Activated CD8-positive, alpha-beta T cell treated with anti-CD3 and anti-CD28 coated beads for 36 hours (primary cell): ENCODE results near the gene ADAM22. TPM values are rescaled to one million over a fixed set of nuclear protein-coding genes. Genes with fewer than 3 reads are reported as not detected.

ENCODE experiments used
- ATAC-seq: fragments of 200-7000 bp; cut with Tn5 transposase; one replicate; pipeline ENCODE4 v1.10.0; 2021; ENCODE audit warnings: mild to moderate bottlenecking, moderate library complexity
- CTCF ChIA-PET: fragments of 350-600 bp; sonication (Branson Sonifier 250); formaldehyde crosslinking; loops from one replicate; lab custom pipeline; 2021; ENCODE audit warnings: antibody characterized with exemption; lab: Charles Lee
- POLR2A ChIA-PET: fragments of 350-600 bp; sonication (Branson Sonifier 250); formaldehyde crosslinking; loops from one replicate; lab custom pipeline; 2021; ENCODE audit warnings: antibody characterized with exemption; lab: Charles Lee
- DNase-seq: peaks from one replicate; pipeline ENCODE4 v3.0.0-alpha.2; 2020
- H3K27ac Mint-ChIP-seq: one replicate; pipeline ENCODE4 v1.8.0; 2021; ENCODE audit warnings: mild to moderate bottlenecking, mixed read lengths
- H3K27me3 Mint-ChIP-seq: one replicate; pipeline ENCODE4 v1.8.0; 2021; ENCODE audit warnings: mixed read lengths
- H3K36me3 Mint-ChIP-seq: one replicate; pipeline ENCODE4 v1.8.0; 2021; ENCODE audit warnings: low read depth, mixed read lengths
- H3K4me1 Mint-ChIP-seq: one replicate; pipeline ENCODE4 v1.8.0; 2021; ENCODE audit warnings: low read depth, mixed read lengths
- H3K4me3 Mint-ChIP-seq: one replicate; pipeline ENCODE4 v1.8.0; 2021; ENCODE audit warnings: mild to moderate bottlenecking, moderate library complexity, mixed read lengths
- H3K9me3 Mint-ChIP-seq: one replicate; pipeline ENCODE4 v1.8.0; 2021; ENCODE audit warnings: mixed read lengths
- CTCF ChIP-seq: fragments of 200-600 bp; IDR thresholded peaks from one replicate; pipeline ENCODE4 v1.8.0; 2022; ENCODE audit warnings: antibody characterized with exemption, mild to moderate bottlenecking
- intact Hi-C: fragments of 100-400 bp; cut with micrococcal nuclease; formaldehyde crosslinking; loops from one replicate; pipeline ENCODE4 v1.10.0; 2022
- total RNA-seq, 2 experiments: library from RNA; stranded (reverse); gene quantifications; one replicate each; pipeline ENCODE4 v1.2.3, GENCODE V29; 2021

Gene ADAM22
- total RNA-seq, 2 experiments from 2014 or later, result 2.3 to 3.0 TPM

GRCh38 chr7:87926581-87927461, 7.2 kb upstream of the ADAM22 start:
- Mint-ChIP-seq H3K27ac (no peak overlapping the region), H3K27me3 (peaks cover 1% of the 10 kb centered on the region), H3K9me3 (no peaks in the 10 kb centered on the region), H3K4me1 (peaks cover 7% of the 10 kb centered on the region), H3K36me3 (no peaks in the 10 kb centered on the region), H3K4me3 (no peak overlapping the region)
- intact Hi-C loops, result no loop called here
- CTCF ChIA-PET, result interaction anchor here (0.7 to 1.3 kb wide), 2 partner anchors 40 to 582 kb away, joined by 3 to 4 read pairs; no protein-coding TSS in a partner anchor
- no peak for TF ChIP-seq CTCF
- peak; percentile 51 for DNase-seq
- ATAC-seq, result peak; percentile 90
- POLR2A ChIA-PET, result no interaction called here

GRCh38 chr7:87933605-87933952, 472 bp upstream of the ADAM22 start:
- Mint-ChIP-seq H3K9me3 (no peaks in the 10 kb centered on the region), H3K4me3 (peak overlapping the region; percentile 76), H3K27ac (peak overlapping the region; percentile 5), H3K36me3 (peaks cover 2% of the 10 kb centered on the region), H3K4me1 (peaks cover 9% of the 10 kb centered on the region), H3K27me3 (peaks cover 4% of the 10 kb centered on the region)
- CTCF ChIA-PET, result interaction anchor here (0.6 to 1.2 kb wide), 3 partner anchors 11 to 136 kb away, joined by 3 to 4 read pairs (median 3); no protein-coding TSS in a partner anchor
- POLR2A ChIA-PET, result interaction anchor here (0.6 to 1.2 kb wide), 3 partner anchors 9 to 334 kb away, joined by 3 to 6 read pairs (median 3); no protein-coding TSS in a partner anchor
- DNase-seq, result no peak
- TF ChIP-seq CTCF, result no peak
- intact Hi-C loops, result loop anchor here (10.0 kb wide), 1 partner anchor 171 kb away; no protein-coding TSS in a partner anchor
- ATAC-seq, result peak; percentile 1

- peak; percentile 19 for DNase-seq
- TF ChIP-seq CTCF, result no peak
- POLR2A ChIA-PET, result interaction anchor here (0.6 to 1.2 kb wide), 5 partner anchors 8 to 335 kb away, joined by 3 to 6 read pairs (median 4); no protein-coding TSS in a partner anchor
- H3K9me3 Mint-ChIP-seq, result no peaks in the 10 kb centered on the region
- H3K27ac Mint-ChIP-seq, result peak overlapping the region; percentile 50
- ATAC-seq, result peak; percentile 0
- peaks cover 4% of the 10 kb centered on the region for H3K27me3 Mint-ChIP-seq
- H3K36me3 Mint-ChIP-seq, result peaks cover 2% of the 10 kb centered on the region
- CTCF ChIA-PET, result interaction anchor here (0.7 to 1.6 kb wide), 4 partner anchors 15 to 235 kb away, joined by 3 to 5 read pairs (median 3); no protein-coding TSS in a partner anchor
- peak overlapping the region; percentile 76 for H3K4me3 Mint-ChIP-seq
- intact Hi-C loops, result loop anchor here (10.0 kb wide), 1 partner anchor 170 kb away; no protein-coding TSS in a partner anchor
- H3K4me1 Mint-ChIP-seq, result peaks cover 9% of the 10 kb centered on the region
Measured at GRCh38 chr7:87934699-87935383, 790 bp downstream of the ADAM22 start.

- Mint-ChIP-seq H3K36me3 (peaks cover 2% of the 10 kb centered on the region), H3K4me3 (peak overlapping the region; percentile 76), H3K27me3 (peaks cover 4% of the 10 kb centered on the region), H3K9me3 (no peaks in the 10 kb centered on the region), H3K4me1 (peaks cover 9% of the 10 kb centered on the region), H3K27ac (no peak overlapping the region)
- ChIA-PET CTCF (interaction anchor here (1.6 kb wide), 1 partner anchor 234 kb away, joined by 5 read pairs; no protein-coding TSS in a partner anchor), POLR2A (interaction anchor here (0.6 kb wide), 1 partner anchor 67 kb away, joined by 4 read pairs; no protein-coding TSS in a partner anchor)
- intact Hi-C loops, result loop anchor here (10.0 kb wide), 1 partner anchor 169 kb away; no protein-coding TSS in a partner anchor
- TF ChIP-seq CTCF, result no peak
- DNase-seq, result peak; percentile 6
- no peak for ATAC-seq
Measured at GRCh38 chr7:87935384-87935706, 1.3 kb downstream of the ADAM22 start.
